Subcutaneous adipose tissue (tissue), 4 donors: ENCODE measurements around the gene DPEP2NB. TPM values are rescaled to one million over a fixed set of nuclear protein-coding genes. Genes with fewer than 3 reads are reported as not detected.
"Not testable (repeated sequence)": the region's sequence is repeated elsewhere in the genome, so short reads cannot be mapped to it uniquely, and the experiment has no call there.

Source experiments
- CTCF ChIP-seq: fragments of 450-650 bp; IDR thresholded peaks from one replicate; pipeline ENCODE4 v1.5.1; 2016; ENCODE audit warnings: low read depth, mild to moderate bottlenecking, control low read depth, antibody characterized with exemption, moderate library complexity
- total RNA-seq, 4 donors: library from RNA; depleted of rRNA; stranded (reverse); fragments of >200 nt; gene quantifications; one replicate each; pipeline ENCODE4 v1.1.0, GENCODE V29; 2016

The DPEP2NB gene
- total RNA-seq, 4 donors from 2014 or later = not detected

GRCh38 chr16:68009157-68009735 is 6.5 kb downstream of the DPEP2NB start:
- TF ChIP-seq CTCF = no peak

GRCh38 chr16:68005786-68006286 is 9.9 kb downstream of the DPEP2NB start:
- TF ChIP-seq CTCF = no peak

GRCh38 chr16:68005211-68005610 is 10.5 kb downstream of the DPEP2NB start:
- no peak for TF ChIP-seq CTCF

- no peak for TF ChIP-seq CTCF
Measured at GRCh38 chr16:68003031-68003430, 12.7 kb downstream of the DPEP2NB start.

- TF ChIP-seq CTCF = no peak
Measured at GRCh38 chr16:68000450-68000849, 15.3 kb downstream of the DPEP2NB start.

GRCh38 chr16:67999985-68000384 is 15.7 kb downstream of the DPEP2NB start:
- TF ChIP-seq CTCF = no peak

- not testable (repeated sequence) for TF ChIP-seq CTCF
Measured at GRCh38 chr16:67998779-67999688, 16.7 kb downstream of the DPEP2NB start, which contains the start of gene DPEP2. DPEP2 (minus strand) TSS chr16:67999484; CDS start chr16:67993212, 6,272 bp downstream.
